ENCODE results near the gene MED19.
A peak's percentile ranks its signal among the peaks of the same experiment; 100 is the strongest.

The MED19 gene

GRCh38 chr11:57658023-57658361, 54.0 kb downstream of the MED19 start:
- no peak for DNase-seq (ENCODE audit: low spot score)
- no peak for TF ChIP-seq CTCF (IDR thresholded peaks at IDR 0.05; ENCODE audit: extremely low read depth, missing control alignments)

GRCh38 chr11:57657194-57658022, 54.6 kb downstream of the MED19 start, which contains the start of gene CLP1:
Gene CLP1, plus strand, starts transcription at chr11:57657762. Its CDS starts 1,715 bp downstream, at chr11:57659477.
- no peak for TF ChIP-seq CTCF (IDR thresholded peaks at IDR 0.05; ENCODE audit: extremely low read depth, missing control alignments)
- DNase-seq (ENCODE audit: low spot score): peak; percentile 91

- DNase-seq (ENCODE audit: low spot score): no peak
- TF ChIP-seq CTCF (IDR thresholded peaks at IDR 0.05; ENCODE audit: extremely low read depth, missing control alignments): no peak
Observed at GRCh38 chr11:57656885-57657193, 55.2 kb downstream of the MED19 start.

All from GM20000 (cell line).